ENCODE results near the gene XRRA1. TPM values are rescaled to one million over a fixed set of nuclear protein-coding genes. Genes with fewer than 3 reads are reported as not detected.
"Not testable (repeated sequence)": the region's sequence is repeated elsewhere in the genome, so short reads cannot be mapped to it uniquely, and the experiment has no call there.

Gene XRRA1
- total RNA-seq, result 4.9 TPM

- peak; percentile 75 to 91 for DNase-seq (ENCODE audit: low spot score in 2 of 2)
- FAIRE-seq, result peak; percentile 19
Observed at GRCh38 chr11:74948898-74949752, at the start of gene XRRA1, which contains the start of gene SPCS2. Gene XRRA1, minus strand, starts transcription at chr11:74949091. Its CDS starts 8,213 bp downstream, at chr11:74940878. Gene SPCS2, plus strand, starts transcription at chr11:74949266. Its CDS starts 20 bp downstream, at chr11:74949286.

GRCh38 chr11:74992852-74993251 lies 44.0 kb upstream of the XRRA1 start:
- no peak for FAIRE-seq
- DNase-seq (ENCODE audit: low spot score in 2 of 2), result no peak

- FAIRE-seq (no peak), DNase-seq (ENCODE audit: low spot score in 2 of 2) (no peak)
Observed at GRCh38 chr11:74990941-74991340, 42.0 kb upstream of the XRRA1 start.

GRCh38 chr11:74990150-74990549 lies 41.3 kb upstream of the XRRA1 start:
- not testable (repeated sequence) for FAIRE-seq; DNase-seq (ENCODE audit: low spot score in 2 of 2)

- DNase-seq (ENCODE audit: low spot score in 2 of 2), result no peak
- FAIRE-seq, result no peak
Observed at GRCh38 chr11:74989260-74989638, 40.4 kb upstream of the XRRA1 start.

- no peak for FAIRE-seq
Observed at GRCh38 chr11:74988541-74989259, 39.8 kb upstream of the XRRA1 start, which contains the start of gene NEU3. Gene NEU3, plus strand, starts transcription at chr11:74988933. Its CDS starts 128 bp downstream, at chr11:74989061.

GRCh38 chr11:74984730-74985129 lies 35.8 kb upstream of the XRRA1 start:
- no peak for FAIRE-seq
- DNase-seq (ENCODE audit: low spot score in 2 of 2), result no peak

More at GRCh38 chr11:74988541-74989259, 39.8 kb upstream of the XRRA1 start, which contains the start of gene NEU3:
- peak; percentile 47 to 80 for DNase-seq (ENCODE audit: low spot score in 2 of 2)

GRCh38 chr11:74984070-74984469 lies 35.2 kb upstream of the XRRA1 start:
- DNase-seq (ENCODE audit: low spot score in 2 of 2) (no peak), FAIRE-seq (no peak)

- FAIRE-seq (no peak), DNase-seq (ENCODE audit: low spot score in 2 of 2) (no peak)
Observed at GRCh38 chr11:74981888-74982287, 33.0 kb upstream of the XRRA1 start.

GRCh38 chr11:74980634-74981033 lies 31.7 kb upstream of the XRRA1 start:
- no peak for DNase-seq (ENCODE audit: low spot score in 2 of 2)
- no peak for FAIRE-seq

GRCh38 chr11:74978041-74978440 lies 29.1 kb upstream of the XRRA1 start:
- FAIRE-seq, result no peak
- no peak for DNase-seq (ENCODE audit: low spot score in 2 of 2)

GRCh38 chr11:74971424-74971823 lies 22.5 kb upstream of the XRRA1 start:
- DNase-seq (ENCODE audit: low spot score in 2 of 2), result no peak

GRCh38 chr11:74970852-74971395 lies 22.0 kb upstream of the XRRA1 start:
- DNase-seq (ENCODE audit: low spot score in 2 of 2) (no peak), FAIRE-seq (no peak)

More at GRCh38 chr11:74971424-74971823, 22.5 kb upstream of the XRRA1 start:
- FAIRE-seq, result no peak

GRCh38 chr11:74966651-74967050 lies 17.8 kb upstream of the XRRA1 start:
- no peak for DNase-seq (ENCODE audit: low spot score in 2 of 2)
- FAIRE-seq, result no peak

- not testable (repeated sequence) for DNase-seq (ENCODE audit: low spot score in 2 of 2); FAIRE-seq
Observed at GRCh38 chr11:74960128-74960527, 11.2 kb upstream of the XRRA1 start.

GRCh38 chr11:74957937-74958629 lies 9.2 kb upstream of the XRRA1 start:
- FAIRE-seq, result no peak
- no peak for DNase-seq (ENCODE audit: low spot score in 2 of 2)

- no peak for DNase-seq (ENCODE audit: low spot score in 2 of 2)
- no peak for FAIRE-seq
Observed at GRCh38 chr11:74956397-74957015, 7.6 kb upstream of the XRRA1 start.

- DNase-seq (ENCODE audit: low spot score in 2 of 2), result no peak
- FAIRE-seq, result no peak
Observed at GRCh38 chr11:74954199-74954598, 5.3 kb upstream of the XRRA1 start.

GRCh38 chr11:74953451-74953850 lies 4.6 kb upstream of the XRRA1 start:
- no peak for DNase-seq (ENCODE audit: low spot score in 2 of 2)
- no peak for FAIRE-seq

GRCh38 chr11:74952752-74953151 lies 3.9 kb upstream of the XRRA1 start:
- FAIRE-seq (no peak), DNase-seq (ENCODE audit: low spot score in 2 of 2) (no peak)
